Hepatocyte (in vitro differentiated cells): ENCODE data around the gene CNOT6. TPM values are rescaled to one million over a fixed set of nuclear protein-coding genes. Genes with fewer than 3 reads are reported as not detected.
"Not testable (repeated sequence)": the region's sequence is repeated elsewhere in the genome, so short reads cannot be mapped to it uniquely, and the experiment has no call there.

ENCODE experiments used
- DNase-seq: peaks from one replicate; pipeline ENCODE4 v3.0.0-alpha.2; 2016; ENCODE audit warnings: low spot score
- H2AFZ ChIP-seq: fragments of 200-600 bp; sonication (generic); 2 replicates; pipeline ENCODE4 v1.6.0; 2016; ENCODE audit warnings: antibody characterized with exemption, mild to moderate bottlenecking
- H3K27ac ChIP-seq: fragments of 200-600 bp; sonication (generic); 2 replicates; pipeline ENCODE4 v1.5.1; 2016; ENCODE audit warnings: mild to moderate bottlenecking
- H3K27me3 ChIP-seq: fragments of 200-600 bp; sonication (generic); 2 replicates; pipeline ENCODE4 v1.6.1; 2016
- H3K36me3 ChIP-seq: fragments of 200-600 bp; sonication (generic); replicated peaks from 2 replicates; pipeline ENCODE4 v1.5.1; 2016; ENCODE audit warnings: low read depth; ENCODE audit not compliant: insufficient read depth
- H3K4me1 ChIP-seq: fragments of 200-600 bp; sonication (generic); 2 replicates; pipeline ENCODE4 v1.5.1; 2016; ENCODE audit warnings: mild to moderate bottlenecking, moderate library complexity; ENCODE audit not compliant: insufficient read depth
- H3K4me2 ChIP-seq: fragments of 200-600 bp; sonication (generic); 2 replicates; pipeline ENCODE4 v1.6.0; 2016
- H3K4me3 ChIP-seq: fragments of 200-600 bp; sonication (generic); 2 replicates; pipeline ENCODE4 v1.5.1; 2016; ENCODE audit warnings: mild to moderate bottlenecking
- H3K79me2 ChIP-seq: fragments of 200-600 bp; sonication (generic); 2 replicates; pipeline ENCODE4 v1.6.0; 2017; ENCODE audit warnings: mild to moderate bottlenecking
- H3K9me2 ChIP-seq: fragments of 200-600 bp; sonication (generic); replicated peaks from 2 replicates; pipeline ENCODE4 v1.6.0; 2017; ENCODE audit warnings: mild to moderate bottlenecking; ENCODE audit not compliant: insufficient read depth
- H3K9me3 ChIP-seq: fragments of 200-600 bp; sonication (generic); 2 replicates; pipeline ENCODE4 v1.5.1; 2016; ENCODE audit warnings: low read depth, mild to moderate bottlenecking
- H4K20me1 ChIP-seq: fragments of 200-600 bp; sonication (generic); 2 replicates; pipeline ENCODE4 v1.6.0; 2016; ENCODE audit warnings: mild to moderate bottlenecking; ENCODE audit not compliant: insufficient read depth, poor library complexity, severe bottlenecking
- EZH2 ChIP-seq: fragments of 200-600 bp; sonication (generic); IDR thresholded peaks from 2 replicates; pipeline ENCODE4 v1.6.1; 2016; ENCODE audit warnings: antibody characterized with exemption, mild to moderate bottlenecking, borderline replicate concordance
- EZH2phosphoT487 ChIP-seq: fragments of 200-600 bp; sonication (generic); IDR thresholded peaks from one replicate; pipeline ENCODE4 v1.6.1; 2018; ENCODE audit warnings: antibody characterized with exemption, mild to moderate bottlenecking, low read depth, moderate library complexity; ENCODE audit not compliant: unreplicated experiment, severe bottlenecking
- WGBS: methylation state at CpG from one replicate; pipeline ENCODE4 v1.1.6; 2016; ENCODE audit warnings: low lambda C conversion rate; ENCODE audit errors: missing lambda C conversion rate; 5-methylcytosine and 5-hydroxymethylcytosine counted together
- polyA plus RNA-seq: library from polyadenylated mRNA; unstranded; fragments of >200 nt; fragmentation: Nextera tagmentation; extraction: Ambion mirVana; gene quantifications from 2 replicates; pipeline ENCODE4 v1.2.1, GENCODE V29; 2016
- total RNA-seq: library from RNA; depleted of rRNA; stranded (reverse); fragments of >200 nt; gene quantifications from 2 replicates; pipeline ENCODE4 v1.2.3, GENCODE V29; 2014
- TF ChIP-seq, protein P1 (sequence below): fragments of 200-600 bp; sonication (generic); IDR thresholded peaks from 2 replicates; pipeline ENCODE4 v1.5.1; 2016; ENCODE audit warnings: antibody characterized with exemption, mild to moderate bottlenecking; ENCODE audit not compliant: poor library complexity

Gene CNOT6
- total and polyA plus RNA-seq, 2 experiments from 2014 or later = 12.0 to 24.1 TPM

DNA sequence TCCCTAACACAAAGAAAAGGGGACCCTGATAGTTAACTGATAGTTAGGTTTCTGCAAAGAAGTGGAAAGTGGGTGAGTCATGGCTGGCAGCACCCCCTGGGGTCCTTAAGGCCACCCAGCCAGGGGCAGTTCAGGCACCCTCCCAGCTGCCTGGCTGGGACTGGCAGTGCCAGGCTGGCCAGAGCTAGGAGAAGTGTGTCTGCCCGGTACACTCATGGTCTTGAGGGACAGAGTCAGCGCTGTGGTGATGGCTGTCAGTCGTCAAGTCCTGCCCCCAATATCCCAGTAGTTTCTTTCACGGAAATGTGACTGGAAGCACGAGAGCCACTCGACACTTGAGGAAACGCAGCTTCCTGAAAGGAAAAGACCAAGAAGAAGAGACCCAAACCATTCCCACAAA lies 22.3 kb upstream of the CNOT6 start:
- no peaks in the 10 kb centered on the region for H3K36me3 ChIP-seq
- no peak for DNase-seq
- H3K9me2 ChIP-seq = no peaks in the 10 kb centered on the region
- H3K27ac ChIP-seq = no peak overlapping the region
- H2AFZ ChIP-seq = no peak overlapping the region
- peaks cover 5% of the 10 kb centered on the region for H3K27me3 ChIP-seq
- TF ChIP-seq EZH2phosphoT487 (no peak), EZH2 (no peak)
- TF ChIP-seq, protein P1, sequence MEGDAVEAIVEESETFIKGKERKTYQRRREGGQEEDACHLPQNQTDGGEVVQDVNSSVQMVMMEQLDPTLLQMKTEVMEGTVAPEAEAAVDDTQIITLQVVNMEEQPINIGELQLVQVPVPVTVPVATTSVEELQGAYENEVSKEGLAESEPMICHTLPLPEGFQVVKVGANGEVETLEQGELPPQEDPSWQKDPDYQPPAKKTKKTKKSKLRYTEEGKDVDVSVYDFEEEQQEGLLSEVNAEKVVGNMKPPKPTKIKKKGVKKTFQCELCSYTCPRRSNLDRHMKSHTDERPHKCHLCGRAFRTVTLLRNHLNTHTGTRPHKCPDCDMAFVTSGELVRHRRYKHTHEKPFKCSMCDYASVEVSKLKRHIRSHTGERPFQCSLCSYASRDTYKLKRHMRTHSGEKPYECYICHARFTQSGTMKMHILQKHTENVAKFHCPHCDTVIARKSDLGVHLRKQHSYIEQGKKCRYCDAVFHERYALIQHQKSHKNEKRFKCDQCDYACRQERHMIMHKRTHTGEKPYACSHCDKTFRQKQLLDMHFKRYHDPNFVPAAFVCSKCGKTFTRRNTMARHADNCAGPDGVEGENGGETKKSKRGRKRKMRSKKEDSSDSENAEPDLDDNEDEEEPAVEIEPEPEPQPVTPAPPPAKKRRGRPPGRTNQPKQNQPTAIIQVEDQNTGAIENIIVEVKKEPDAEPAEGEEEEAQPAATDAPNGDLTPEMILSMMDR = no peak
- no peak overlapping the region for H3K4me2 ChIP-seq
- WGBS = 85% methylated on average over 7 of the region's 7 CpGs
- H3K4me3 ChIP-seq = no peak overlapping the region
- H4K20me1 ChIP-seq = no peaks in the 10 kb centered on the region
- no peaks in the 10 kb centered on the region for H3K4me1 ChIP-seq
- no peaks in the 10 kb centered on the region for H3K79me2 ChIP-seq
- no peaks in the 10 kb centered on the region for H3K9me3 ChIP-seq

DNA sequence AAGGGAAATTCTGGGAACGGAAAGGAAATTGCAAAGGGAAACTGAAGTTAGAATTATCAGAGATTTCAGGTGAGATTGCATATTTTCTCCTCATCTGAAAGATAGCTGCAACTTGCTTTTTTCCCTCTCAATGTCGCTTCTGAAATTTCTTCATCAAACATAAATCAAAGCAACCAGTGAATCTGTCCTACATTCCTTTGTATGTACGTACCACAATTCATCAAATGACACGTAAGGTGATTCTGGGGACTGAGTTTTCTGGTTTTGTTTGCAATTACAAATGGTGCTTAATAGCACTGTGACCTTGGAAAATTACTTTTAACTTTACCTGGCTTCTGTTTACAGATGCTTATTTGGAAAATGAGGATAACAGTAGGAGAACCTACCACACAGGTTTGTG lies 21.9 kb upstream of the CNOT6 start:
- Histone ChIP-seq H3K79me2 (no peaks in the 10 kb centered on the region), H3K4me3 (no peak overlapping the region), H4K20me1 (no peaks in the 10 kb centered on the region), H3K9me3 (no peaks in the 10 kb centered on the region), H3K4me1 (no peaks in the 10 kb centered on the region), H3K4me2 (no peak overlapping the region), H3K27ac (no peak overlapping the region), H2AFZ (no peak overlapping the region), H3K9me2 (no peaks in the 10 kb centered on the region), H3K36me3 (no peaks in the 10 kb centered on the region), H3K27me3 (peaks cover 5% of the 10 kb centered on the region)
- 77% methylated on average over 4 of the region's 4 CpGs for WGBS
- TF ChIP-seq EZH2 = no peak
- DNase-seq = no peak

DNA sequence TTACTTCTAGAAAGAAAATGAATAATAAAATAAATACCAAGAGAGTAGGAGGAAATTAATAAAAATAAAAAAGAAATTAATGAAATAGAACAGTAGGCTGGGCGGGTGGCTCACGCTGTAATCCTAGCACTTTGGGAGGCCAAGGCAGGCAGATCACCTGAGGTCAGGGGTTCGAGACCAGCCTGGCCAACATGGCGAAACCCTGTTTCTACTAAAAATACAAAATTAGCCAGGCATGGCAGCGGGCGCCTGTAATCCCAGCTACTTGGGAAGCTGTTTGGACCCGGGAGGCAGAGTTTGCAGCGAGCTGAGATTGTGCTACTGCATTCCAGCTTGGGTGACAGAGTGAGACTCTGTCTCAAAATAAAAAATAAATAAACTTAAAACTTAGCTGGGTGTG lies 20.8 kb upstream of the CNOT6 start:
- not testable (repeated sequence) for H4K20me1 ChIP-seq, H3K27me3 ChIP-seq, H3K4me1 ChIP-seq, H3K36me3 ChIP-seq, DNase-seq, H3K4me2 ChIP-seq, H2AFZ ChIP-seq, H3K27ac ChIP-seq, H3K79me2 ChIP-seq, H3K9me3 ChIP-seq, H3K4me3 ChIP-seq, H3K9me2 ChIP-seq
- 90% methylated on average over 8 of the region's 8 CpGs for WGBS

DNA sequence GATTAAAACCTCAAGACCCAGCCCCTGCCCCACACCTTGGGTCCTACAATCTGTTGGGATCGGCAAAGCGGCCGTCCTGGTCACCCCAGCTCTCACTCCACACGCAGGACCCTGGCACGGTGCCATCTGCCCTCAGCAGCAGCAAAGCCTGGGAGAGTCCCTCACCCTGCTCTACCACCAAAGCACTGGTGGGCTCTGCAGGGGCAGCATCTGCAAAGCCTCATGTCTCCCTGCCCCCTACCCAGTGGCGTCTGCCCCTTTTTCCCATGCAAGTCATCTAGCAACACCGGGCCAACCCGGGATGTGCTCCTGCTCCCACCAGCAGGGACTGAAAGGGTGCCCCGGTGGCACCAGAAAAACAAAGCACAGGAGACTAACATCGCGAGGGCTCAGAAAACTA lies 19.6 kb upstream of the CNOT6 start:
- Histone ChIP-seq H3K4me1 (no peaks in the 10 kb centered on the region), H3K27ac (no peak overlapping the region), H3K79me2 (no peaks in the 10 kb centered on the region), H3K9me2 (no peaks in the 10 kb centered on the region), H4K20me1 (no peaks in the 10 kb centered on the region), H3K36me3 (no peaks in the 10 kb centered on the region), H3K4me2 (no peak overlapping the region), H2AFZ (no peak overlapping the region), H3K9me3 (no peaks in the 10 kb centered on the region), H3K4me3 (no peak overlapping the region), H3K27me3 (peaks cover 5% of the 10 kb centered on the region)
- no peak for DNase-seq
- TF ChIP-seq EZH2 (no peak), EZH2phosphoT487 (no peak)
- TF ChIP-seq, protein P1 = no peak
- WGBS = 90% methylated on average over 11 of the region's 11 CpGs

DNA sequence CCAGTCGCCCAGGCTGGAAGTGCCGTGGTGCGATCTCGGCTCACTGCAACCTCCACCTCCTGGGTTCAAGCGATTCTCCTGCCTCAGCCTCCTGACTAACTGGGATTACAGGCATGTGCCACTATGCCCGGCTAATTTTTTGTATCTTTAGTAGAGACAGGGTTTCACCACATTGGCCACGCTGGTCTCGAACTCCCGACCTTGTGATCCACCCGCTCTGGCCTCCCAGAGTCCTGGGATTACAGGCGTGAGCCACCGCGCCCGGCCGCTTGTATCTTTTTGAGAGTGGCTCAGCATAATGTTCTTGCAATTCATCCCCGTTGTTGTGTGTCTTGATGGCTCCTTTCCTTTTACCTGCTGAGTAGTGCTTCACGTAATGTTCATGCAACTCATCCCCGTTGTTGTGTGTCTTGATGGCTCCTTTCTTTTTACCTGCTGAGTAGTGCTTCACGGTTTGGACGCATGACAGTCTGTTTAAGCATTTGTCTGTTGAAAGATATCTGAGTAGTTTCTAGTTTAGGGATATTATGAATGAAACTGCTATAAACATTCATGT lies 18.1 kb upstream of the CNOT6 start:
- not testable (repeated sequence) for H3K9me3 ChIP-seq, H4K20me1 ChIP-seq, H3K4me3 ChIP-seq

More for the DNA sequence above, 18.1 kb upstream of the CNOT6 start:
- not testable (repeated sequence) for H3K4me2 ChIP-seq, DNase-seq, H3K36me3 ChIP-seq, H3K27ac ChIP-seq, H3K9me2 ChIP-seq, H2AFZ ChIP-seq, H3K27me3 ChIP-seq, H3K4me1 ChIP-seq, H3K79me2 ChIP-seq
- 94% methylated on average over 20 of the region's 20 CpGs for WGBS
